GM12878 (cell line): Measurements from ENCODE around the gene CCDC87. TPM values are rescaled to one million over a fixed set of nuclear protein-coding genes. Genes with fewer than 3 reads are reported as not detected.
A peak's percentile ranks its signal among the peaks of the same experiment; 100 is the strongest.

Experiments used
- ATAC-seq: fragments of 200-7000 bp; cut with Tn5 transposase; 3 replicates; pipeline ENCODE4 v1.9.1; 2020; ENCODE audit warnings: mild to moderate bottlenecking, moderate library complexity
- BruUV-seq: library from RNA; stranded (reverse); fragments of 400-500 nt; replicated peaks from 2 replicates; lab custom pipeline; 2021; lab: Mats Ljungman, UMichigan
- CTCF ChIA-PET: fragments of 300-600 bp; sonication (Branson Sonifier 250); formaldehyde crosslinking; extraction: SDS; loops from one replicate; lab custom pipeline; 2021; ENCODE audit warnings: inconsistent platforms; lab: Yijun Ruan, JAX
- POLR2A ChIA-PET: fragments of 350-600 bp; formaldehyde crosslinking; extraction: SDS; loops from one replicate; lab custom pipeline; 2021; ENCODE audit warnings: inconsistent platforms; lab: Charles Lee
- RAD21 ChIA-PET: fragments of 300-600 bp; sonication (Branson Sonifier 250); formaldehyde crosslinking; loops from one replicate; lab custom pipeline; 2023; ENCODE audit warnings: antibody characterized with exemption; ENCODE audit not compliant: unreplicated experiment; lab: Charles Lee
- SMC1A ChIA-PET: fragments of 300-600 bp; sonication (Branson Sonifier 250); formaldehyde crosslinking; loops from one replicate; lab custom pipeline; 2023; ENCODE audit not compliant: unreplicated experiment, uncharacterized antibody; lab: Charles Lee
- DNase-seq: peaks from one replicate; pipeline ENCODE4 v3.0.0-alpha.2; 2011; ENCODE audit warnings: low read depth, low spot score
- FAIRE-seq: peaks from 3 replicates; lab custom pipeline; 2011; peaks lifted over from hg19 to GRCh38; lab: Jason Lieb, UNC
- H2AFZ ChIP-seq: 2 replicates; pipeline ENCODE4 v1.6.0; 2011; ENCODE audit warnings: low read depth, low read length, control low read depth; ENCODE audit not compliant: control insufficient read depth
- H3K27ac ChIP-seq: 2 replicates; pipeline ENCODE4 v1.5.1; 2011; ENCODE audit warnings: control low read depth; ENCODE audit not compliant: control insufficient read depth, insufficient read depth
- H3K27me3 ChIP-seq, 2 experiments: replicated peaks in 1 of 2; 2 replicates each; pipeline versions ENCODE4 v1.6.0 to v1.6.1; 2011; ENCODE audit warnings: low read length in 1 of 2; ENCODE audit not compliant: control insufficient read depth in 2 of 2, insufficient read depth in 2 of 2
- H3K36me3 ChIP-seq, 2 experiments: 2 replicates each; pipeline ENCODE4 v1.5.1; 2011; ENCODE audit warnings: low read length in 1 of 2; ENCODE audit not compliant: control insufficient read depth in 2 of 2, insufficient read depth in 2 of 2
- H3K4me1 ChIP-seq: 2 replicates; pipeline ENCODE4 v1.6.1; 2011; ENCODE audit warnings: mild to moderate bottlenecking, low read length, moderate library complexity, mixed read lengths; ENCODE audit not compliant: control insufficient read depth, insufficient read depth
- H3K4me2 ChIP-seq: 2 replicates; pipeline ENCODE4 v1.6.0; 2011; ENCODE audit warnings: control low read depth; ENCODE audit not compliant: control insufficient read depth, insufficient read depth
- H3K4me3 ChIP-seq: fragments of 200-600 bp; sonication (generic); 2 replicates; pipeline ENCODE4 v1.5.1; 2016
- H3K79me2 ChIP-seq: 2 replicates; pipeline ENCODE4 v1.6.0; 2011; ENCODE audit warnings: low read length; ENCODE audit not compliant: control insufficient read depth, insufficient read depth
- H3K9ac ChIP-seq: 2 replicates; pipeline ENCODE4 v1.8.0; 2011; ENCODE audit warnings: low read length, control low read depth, mixed read lengths; ENCODE audit not compliant: control insufficient read depth, insufficient read depth
- H3K9me3 ChIP-seq: replicated peaks from 3 replicates; pipeline ENCODE4 v1.5.1; 2011; ENCODE audit warnings: mild to moderate bottlenecking, low read length; ENCODE audit not compliant: control insufficient read depth, insufficient read depth
- H4K20me1 ChIP-seq: 2 replicates; pipeline ENCODE4 v1.6.0; 2011; ENCODE audit not compliant: control insufficient read depth, insufficient read depth
- BCLAF1 ChIP-seq: fragments of 450-650 bp; IDR thresholded peaks from 2 replicates; pipeline ENCODE4 v1.6.1; 2017; ENCODE audit warnings: antibody characterized with exemption, mild to moderate bottlenecking, moderate library complexity
- MTA3 ChIP-seq: IDR thresholded peaks from 2 replicates; pipeline ENCODE4 v1.6.1; 2012; ENCODE audit warnings: low read length, inconsistent platforms, borderline replicate concordance
- PKNOX1 ChIP-seq: fragments of 450-650 bp; IDR thresholded peaks from 2 replicates; pipeline ENCODE4 v1.6.1; 2016; ENCODE audit warnings: mild to moderate bottlenecking
- WGBS: methylation state at CpG from one replicate; pipeline ENCODE4 v1.1.6; 2016; ENCODE audit warnings: low lambda C conversion rate; ENCODE audit not compliant: insufficient replicate concordance, insufficient coverage; ENCODE audit errors: missing lambda C conversion rate; 5-methylcytosine and 5-hydroxymethylcytosine counted together
- in situ Hi-C: fragments of 300-500 bp; cut with MboI; formaldehyde crosslinking; loops from 9 replicates; pipeline ENCODE4 v1.14.3; 2018; ENCODE audit warnings: mixed read lengths
- intact Hi-C: fragments of 100-400 bp; cut with micrococcal nuclease; formaldehyde crosslinking; loops from one replicate; pipeline ENCODE4 v1.14.2; 2022; ENCODE audit not compliant: unreplicated experiment
- polyA plus RNA-seq, 11 experiments: library from polyadenylated mRNA; depleted of rRNA in 4 of 11; unstranded in 6 of 11; stranded (reverse) in 5 of 11; fragments of >200 nt; fragmentation: Nextera tagmentation in 4 of 11; fragmentation: Illumina TruSeq in 1 of 11; extraction: Ambion mirVana in 4 of 11; extraction: Trizol in 1 of 11; gene quantifications; 1 replicate in 1 of 11; 2 replicates in 10 of 11; pipeline versions ENCODE4 v1.2.1 to v1.2.3, GENCODE V29; 2011 to 2016; ENCODE audit warnings: inconsistent platforms in 2 of 11, missing spikeins in 2 of 11, low read depth in 1 of 11
- total RNA-seq, 4 experiments: library from RNA; depleted of rRNA in 3 of 4; stranded (reverse); fragments of >200 nt in 3 of 4; fragmentation: Illumina TruSeq in 1 of 4; extraction: Trizol in 1 of 4; gene quantifications; 2 replicates each; pipeline versions ENCODE4 v1.2.1 to v1.2.3, GENCODE V29; 2013 to 2021

CCDC87 gene
- total and polyA plus RNA-seq, 10 of the 15 experiments (the other 5 are each of a cell fraction or from before 2014, with no cell fraction given), result 0.02 to 0.17 (median 0.09) TPM; not detected in 3

- TF ChIP-seq MTA3 (no peak), PKNOX1 (no peak), BCLAF1 (no peak)
- TF ChIP-seq, all 136 proteins: peak for 0
- POLR2A ChIA-PET, result interaction anchor here (0.6 to 4.3 kb wide), 22 partner anchors 8 to 265 kb away, joined by 3 to 105 read pairs (median 5); partner anchors contain the start of genes ACTN3, CCDC87, CCS and RBM14
- H2AFZ ChIP-seq, result peak overlapping the region; percentile 66
- H3K27ac ChIP-seq, result peak overlapping the region; percentile 66
- peaks cover 3 to 25% of the 10 kb centered on the region in 2 experiments; a peak in 3 of 4 replicates for H3K36me3 ChIP-seq
- DNase-seq (no peak), ATAC-seq (peak; percentile 9), FAIRE-seq (no peak)
- CTCF ChIA-PET, result interaction anchor here (0.7 to 7.0 kb wide), 11 partner anchors 9 to 158 kb away, joined by 3 to 71 read pairs (median 11); partner anchors contain the start of genes CCDC87, CCS, DPP3 and RBM14
- RAD21 ChIA-PET, result interaction anchor here (0.8 to 3.5 kb wide), 15 partner anchors 10 to 196 kb away, joined by 3 to 36 read pairs (median 4); partner anchors contain the start of genes ACTN3, CCDC87, CCS and DPP3
- peaks cover 14% of the 10 kb centered on the region; the same call in 1 of the 2 replicates for H4K20me1 ChIP-seq
- H3K9ac ChIP-seq, result peak overlapping the region; percentile 97
- SMC1A ChIA-PET, result interaction anchor here (0.8 to 3.6 kb wide), 22 partner anchors 8 to 94 kb away, joined by 3 to 21 read pairs (median 5); partner anchors contain the start of genes RBM14, RBM4B and ZDHHC24
- H3K79me2 ChIP-seq, result peaks cover 77% of the 10 kb centered on the region
- intact Hi-C loops (no loop called here), in situ Hi-C loops (no loop called here)
- 51% methylated on average over 12 of the region's 12 CpGs for WGBS
- peak overlapping the region; percentile 94 for H3K4me2 ChIP-seq
- H3K4me3 ChIP-seq, result peak overlapping the region; percentile 69
- BruUV-seq, result TSS peak; percentile 68
- peaks cover 16% of the 10 kb centered on the region for H3K4me1 ChIP-seq
- H3K27me3 ChIP-seq, result no peaks in the 10 kb centered on the region
- H3K9me3 ChIP-seq, result no peaks in the 10 kb centered on the region
Measured at GRCh38 chr11:66637557-66638176, 44.8 kb upstream of the CCDC87 start.
